ENCODE measurements around the gene MAPK10. TPM values are rescaled to one million over a fixed set of nuclear protein-coding genes. Genes with fewer than 3 reads are reported as not detected.

MAPK10 gene
- total and polyA plus RNA-seq, 9 of the 15 experiments (the other 6 are each of a cell fraction or from before 2014, with no cell fraction given) = 0.10 to 0.53 (median 0.18) TPM; not detected in 4

- Histone ChIP-seq H3K9me3 (replicated peaks; ENCODE audit: control insufficient read depth, insufficient read depth, low read depth, low read length) (no peaks in the 10 kb centered on the region), H3K9me1 (ENCODE audit: control insufficient read depth, insufficient read depth, low read length) (no peaks in the 10 kb centered on the region), H3K27ac (ENCODE audit: extremely low read depth, low read depth, low read length) (no peak overlapping the region), H3K4me2 (ENCODE audit: insufficient read depth, low read length) (no peak overlapping the region), H3K36me3 (ENCODE audit: control insufficient read depth, insufficient read depth, low read length) (no peaks in the 10 kb centered on the region), H2AFZ (ENCODE audit: low read depth, low read length) (no peak overlapping the region), H4K20me1 (replicated peaks; ENCODE audit: control insufficient read depth, insufficient read depth, low read length) (no peaks in the 10 kb centered on the region), H3K9ac (ENCODE audit: insufficient read depth in 1 of 2, low read depth in 2 of 2, low read length in 2 of 2) (no peak overlapping the region), H3K4me1 (replicated peaks in 1 of 2; ENCODE audit: control insufficient read depth in 2 of 2, insufficient read depth in 2 of 2, low read length in 2 of 2) (peaks cover 3 to 6% of the 10 kb centered on the region in 2 experiments; a peak in 1 of 5 replicates), H3K27me3 (ENCODE audit: control insufficient read depth in 2 of 2, insufficient read depth in 2 of 2, low read length in 2 of 2) (no peaks in the 10 kb centered on the region), H3K79me2 (ENCODE audit: control insufficient read depth, insufficient read depth, low read length) (no peaks in the 10 kb centered on the region), H3K4me3 (no peak overlapping the region)
- no TSS peak for BruUV-seq (replicated peaks)
- ChIA-PET POLR2A (no interaction called here), CTCF (ENCODE audit: low intra/inter-chr PET ratio) (no interaction called here)
- TF ChIP-seq SRF (CRISPR knock-in tag; IDR thresholded peaks at IDR 0.05) = no peak
- no peak for TF ChIP-seq ZNF197 (CRISPR knock-in tag; IDR thresholded peaks at IDR 0.05; ENCODE audit: low read depth)
- no peak for TF ChIP-seq ZNF780A (CRISPR knock-in tag; IDR thresholded peaks at IDR 0.05)
- no peak for TF ChIP-seq KDM1A (IDR thresholded peaks at IDR 0.05)
- TF ChIP-seq E2F5 (CRISPR knock-in tag; IDR thresholded peaks at IDR 0.05) = no peak
- no peak for TF ChIP-seq IFI16 (CRISPR knock-in tag; IDR thresholded peaks at IDR 0.05)
- no peak for TF ChIP-seq MTA1 (IDR thresholded peaks at IDR 0.05; ENCODE audit: borderline replicate concordance)
- no peak for TF ChIP-seq THRB (CRISPR knock-in tag; conservative IDR thresholded peaks at IDR 0.05)
- no peak for TF ChIP-seq U2AF1 (optimal IDR thresholded peaks at IDR 0.05; ENCODE audit: low read depth, low read length)
- TF ChIP-seq RNF2 (IDR thresholded peaks at IDR 0.05) = no peak
- no peak for TF ChIP-seq ZBTB26 (CRISPR knock-in tag; IDR thresholded peaks at IDR 0.05)
- TF ChIP-seq TFAM (CRISPR knock-in tag; conservative IDR thresholded peaks at IDR 0.05) = no peak
- 53% methylated on average over 3 of the region's 3 CpGs for WGBS (ENCODE audit: insufficient coverage, low coverage, missing lambda C conversion rate)
- intact Hi-C loops (cut with micrococcal nuclease) = no loop called here
- in situ Hi-C loops (cut with MboI) = no loop called here
- DNase-seq (ENCODE audit: extremely low read depth in 1 of 4, low spot score in 3 of 4) (no peak), FAIRE-seq (no peak), ATAC-seq (no peak)
Observed at GRCh38 chr4:85952972-85953650, 406.7 kb downstream of the MAPK10 start.
